HG02870 (cell line): ENCODE results near the gene TSC22D2.

Experiments used
- ATAC-seq: cut with Tn5 transposase; IDR thresholded peaks from one replicate; pipeline ENCODE4 v1.9.1; 2021; ENCODE audit warnings: mild to moderate bottlenecking, moderate library complexity; ENCODE audit not compliant: unreplicated experiment

The TSC22D2 gene

DNA sequence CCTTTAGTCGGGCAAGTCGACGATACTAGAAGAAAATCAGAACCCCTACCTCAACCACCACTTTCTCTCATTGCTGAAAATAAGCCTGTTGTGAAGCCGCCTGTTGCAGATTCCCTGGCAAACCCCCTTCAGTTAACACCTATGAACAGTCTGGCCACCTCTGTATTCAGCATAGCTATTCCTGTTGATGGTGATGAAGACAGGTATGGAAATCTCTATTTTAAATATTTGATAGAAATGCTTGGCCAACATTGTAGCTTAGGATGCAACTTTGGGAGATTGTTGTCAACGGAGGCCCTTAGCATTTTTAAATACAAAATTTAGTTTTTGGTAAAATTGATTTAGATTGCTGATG lies 3.0 kb downstream of the TSC22D2 start:
- ATAC-seq, result no peak

DNA sequence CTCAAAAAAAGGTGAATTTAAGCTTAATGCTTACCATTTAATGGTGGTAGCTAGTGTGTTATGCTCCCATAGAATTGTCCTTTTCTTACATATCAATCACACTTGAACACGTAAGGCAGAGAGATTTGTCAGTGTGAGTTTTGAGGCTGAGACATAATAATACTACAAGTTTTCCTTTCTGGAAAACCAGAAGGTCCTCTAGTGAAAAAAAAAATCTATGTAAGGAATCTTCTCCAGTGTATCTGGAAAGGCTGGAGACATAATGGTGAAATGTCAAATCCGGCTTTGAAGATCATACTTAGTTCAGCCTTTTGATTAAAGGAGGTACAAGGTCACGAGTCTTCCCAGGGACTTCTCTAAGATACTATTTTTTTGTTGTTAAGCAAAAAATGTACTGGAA lies 3.4 kb downstream of the TSC22D2 start:
- ATAC-seq, result no peak

DNA sequence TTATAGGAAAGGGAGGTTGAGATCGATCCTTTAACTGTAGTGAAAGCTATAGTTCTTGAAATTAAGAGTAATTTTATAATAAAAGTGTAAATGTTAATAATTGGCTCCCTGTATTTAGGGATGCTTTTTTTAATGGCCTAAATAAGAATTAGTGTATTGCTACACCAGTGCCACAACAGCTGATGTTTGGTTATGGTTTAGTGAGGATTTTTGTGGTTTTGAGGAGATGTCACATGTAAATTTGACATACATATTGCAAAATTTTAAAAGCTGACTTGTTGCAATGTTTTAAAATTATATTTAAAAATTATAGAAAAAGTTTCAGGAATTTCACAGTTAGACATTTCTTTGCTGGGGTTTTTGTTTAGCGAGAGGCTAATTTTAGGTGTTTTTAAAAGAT lies 3.9 kb downstream of the TSC22D2 start:
- no peak for ATAC-seq

DNA sequence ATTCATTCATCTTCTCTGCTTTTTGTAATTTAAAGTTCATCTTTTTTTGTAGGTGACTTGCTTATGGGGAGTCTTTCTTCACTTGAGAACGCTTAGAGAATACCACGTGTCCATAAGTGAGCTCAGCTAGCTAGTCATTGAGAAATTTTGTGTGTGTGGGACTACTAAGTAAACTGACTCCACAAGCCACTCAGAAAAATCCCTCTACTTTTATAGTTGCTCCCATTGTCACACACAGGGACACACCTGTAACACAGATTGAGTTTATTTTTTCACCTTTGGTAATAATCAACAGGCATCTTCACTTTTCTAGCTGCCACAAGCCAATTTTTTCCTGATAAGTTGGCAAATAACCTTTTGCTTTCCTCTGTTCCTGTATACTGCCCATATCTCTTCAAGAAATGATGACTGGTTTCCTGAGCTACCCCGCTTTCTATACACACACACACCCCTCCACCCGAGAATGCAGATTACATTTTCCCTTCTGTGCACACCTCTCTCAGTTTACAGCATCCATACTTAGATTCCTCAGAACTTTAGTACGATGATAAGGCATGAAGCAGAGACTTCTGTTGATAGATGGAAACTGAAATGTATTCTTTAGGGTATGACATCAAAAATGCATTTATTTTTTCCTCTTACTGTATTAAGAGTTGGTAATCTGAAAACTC lies 4.6 kb downstream of the TSC22D2 start:
- ATAC-seq, result no peak

DNA sequence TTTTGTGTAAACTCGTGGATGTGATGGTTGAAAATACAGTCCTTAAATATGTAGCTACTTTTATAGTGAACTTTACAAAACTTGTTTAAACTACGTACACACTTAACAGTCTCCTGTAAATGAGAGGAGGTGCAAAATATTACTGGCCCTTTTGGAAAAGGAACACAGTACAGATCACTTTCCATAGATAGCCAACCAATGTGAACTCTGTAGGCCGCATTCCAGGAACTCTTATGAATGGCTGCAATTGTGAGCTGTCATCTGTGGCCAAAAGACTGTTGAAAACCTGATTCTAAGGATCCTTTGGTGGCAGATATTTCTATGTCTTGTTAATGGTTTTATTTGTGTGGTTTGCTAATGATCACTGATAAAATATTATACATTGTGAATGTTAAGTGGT lies 6.2 kb downstream of the TSC22D2 start:
- ATAC-seq, result no peak

DNA sequence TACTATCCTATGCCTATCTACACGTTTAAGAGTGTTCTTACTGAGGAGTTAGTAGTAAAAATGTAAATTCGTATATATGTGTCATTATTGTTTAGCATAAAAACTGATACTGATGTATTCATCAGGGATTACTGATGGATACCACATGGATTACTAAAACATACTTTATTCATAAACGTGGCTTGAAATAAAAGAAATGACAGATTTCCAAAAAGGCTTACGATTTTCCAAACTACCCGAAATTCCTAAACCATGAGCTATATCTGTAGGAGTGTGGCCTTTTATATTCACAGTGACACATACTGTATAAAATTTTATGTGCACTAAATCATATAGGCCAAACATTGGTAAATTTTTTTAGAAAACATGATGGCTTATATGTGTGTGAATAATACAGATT lies 6.9 kb downstream of the TSC22D2 start:
- ATAC-seq, result no peak

DNA sequence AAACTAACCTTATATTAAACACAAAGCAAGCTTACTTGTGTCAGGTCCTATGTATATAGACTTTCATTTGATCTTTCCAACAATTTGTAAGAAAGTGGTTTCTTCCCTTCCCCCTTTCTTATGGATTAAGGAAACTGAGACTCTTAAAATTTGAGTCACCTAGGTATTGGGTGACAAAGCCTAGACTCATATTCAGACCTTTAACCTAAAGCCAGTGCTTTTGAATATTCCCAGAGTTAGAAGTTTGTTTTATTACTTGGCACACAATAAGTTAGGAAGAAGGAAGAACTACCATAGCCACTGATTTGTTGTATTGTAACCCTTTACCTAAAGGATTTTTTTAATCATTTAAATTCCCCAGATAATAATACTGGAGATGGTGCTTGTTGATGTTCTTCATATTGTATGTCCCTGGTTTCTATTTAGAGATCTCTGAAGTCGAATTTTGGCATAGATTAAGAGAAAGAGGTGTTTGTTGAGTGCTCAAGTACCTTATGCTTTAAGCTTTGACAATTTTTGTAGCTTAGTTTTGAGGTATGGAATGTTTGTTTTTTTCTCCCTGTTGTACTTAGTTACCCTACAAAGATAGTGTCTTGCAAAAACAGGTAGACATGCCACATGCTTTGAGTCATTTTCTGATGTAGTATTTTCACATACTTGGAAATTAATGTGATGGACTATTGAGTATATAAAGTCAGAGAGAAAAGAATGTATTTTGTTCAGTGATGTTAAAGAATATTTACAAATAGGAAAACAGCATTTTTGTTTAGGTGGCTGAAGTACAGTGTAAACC lies 11.2 kb downstream of the TSC22D2 start:
- no peak for ATAC-seq

DNA sequence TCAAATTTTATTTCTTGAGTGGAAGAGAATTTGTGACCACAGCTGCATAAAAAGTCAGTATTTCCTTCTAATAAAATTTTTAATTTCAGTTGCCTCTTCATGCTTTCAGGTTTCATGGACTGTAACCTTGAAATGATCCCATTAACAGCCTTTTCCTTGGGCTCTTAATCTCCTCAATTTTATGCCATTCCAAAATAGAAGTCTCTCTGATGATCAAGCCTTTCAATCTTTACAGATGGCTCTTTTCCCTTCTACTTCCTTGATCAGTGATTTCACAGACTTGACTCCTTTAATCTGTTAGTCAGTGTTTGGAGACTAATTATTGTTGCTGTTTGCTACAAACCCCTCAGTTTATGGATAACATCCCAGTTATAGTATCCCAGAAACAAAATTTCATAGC lies 11.9 kb downstream of the TSC22D2 start:
- ATAC-seq, result no peak

DNA sequence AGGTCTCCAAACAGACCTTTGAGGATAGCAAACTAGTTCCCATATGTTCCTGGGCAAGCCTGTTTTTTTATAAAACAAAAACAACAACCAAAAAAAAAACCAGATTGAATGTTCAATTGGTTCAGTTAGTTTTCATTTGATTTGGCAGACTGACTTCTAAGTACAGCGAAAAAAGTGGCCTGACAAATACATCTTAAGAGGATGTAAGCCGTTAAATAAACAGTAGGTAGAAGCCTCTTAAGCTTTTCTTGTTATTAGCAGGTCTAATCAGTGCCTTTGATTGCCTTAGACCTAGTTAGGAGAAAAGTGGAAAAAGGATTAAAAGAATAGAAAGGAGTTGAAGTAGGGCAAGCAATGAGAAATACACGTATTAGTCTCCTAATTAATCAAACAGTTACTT lies 13.2 kb downstream of the TSC22D2 start:
- no peak for ATAC-seq

DNA sequence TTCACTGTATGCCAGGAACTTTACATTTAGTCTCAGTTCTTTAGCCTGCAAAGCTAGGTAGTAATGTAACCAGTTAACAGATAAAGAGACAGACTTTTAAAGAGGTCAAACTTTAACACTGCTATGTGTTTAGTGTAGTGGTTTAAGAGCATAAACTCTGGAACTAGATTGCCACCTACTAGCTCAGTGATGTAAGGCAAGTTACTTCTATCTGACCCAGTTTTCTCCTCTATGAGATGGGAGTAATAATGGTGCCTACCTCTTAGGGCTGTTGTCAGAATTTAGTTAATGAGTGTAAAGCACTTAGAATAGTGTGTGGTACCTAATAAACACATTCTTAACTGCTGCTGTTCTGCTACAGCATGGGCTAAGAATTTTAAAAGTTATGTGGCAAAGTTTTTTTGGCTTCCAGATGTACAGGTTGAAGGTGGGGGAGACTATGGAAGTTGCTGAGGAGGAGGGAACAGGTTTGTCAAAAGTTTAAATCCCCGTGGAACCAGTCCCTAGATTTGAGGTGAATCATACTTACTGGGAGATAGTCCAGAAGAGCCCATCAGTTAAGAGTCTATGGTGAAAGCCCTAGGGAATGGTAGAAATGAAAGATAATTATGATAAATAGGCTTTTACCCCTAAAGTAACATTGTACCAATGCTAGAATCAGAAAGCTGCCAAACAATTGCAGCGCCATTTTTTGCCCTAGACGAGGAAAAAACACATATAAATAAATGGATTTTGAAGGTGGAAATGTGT lies 13.9 kb downstream of the TSC22D2 start:
- ATAC-seq, result no peak

DNA sequence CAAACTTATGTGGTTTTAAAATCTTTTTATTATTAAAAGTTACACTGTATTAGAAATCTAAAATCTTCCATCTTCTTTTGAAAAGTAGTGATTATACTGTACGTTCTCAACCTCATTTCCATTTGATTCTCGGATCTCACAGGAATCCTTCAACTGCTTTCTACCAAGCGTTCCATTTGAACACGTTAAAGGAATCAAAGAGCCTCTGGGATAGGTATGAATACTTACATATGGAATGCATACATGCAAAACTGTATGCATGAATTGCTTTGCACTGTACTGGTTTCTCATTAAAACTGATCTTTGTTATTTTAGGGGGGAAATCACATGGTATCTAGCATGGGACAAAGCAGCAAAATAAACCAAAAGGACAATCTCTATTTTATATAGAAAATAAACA lies 14.8 kb downstream of the TSC22D2 start:
- ATAC-seq, result no peak

DNA sequence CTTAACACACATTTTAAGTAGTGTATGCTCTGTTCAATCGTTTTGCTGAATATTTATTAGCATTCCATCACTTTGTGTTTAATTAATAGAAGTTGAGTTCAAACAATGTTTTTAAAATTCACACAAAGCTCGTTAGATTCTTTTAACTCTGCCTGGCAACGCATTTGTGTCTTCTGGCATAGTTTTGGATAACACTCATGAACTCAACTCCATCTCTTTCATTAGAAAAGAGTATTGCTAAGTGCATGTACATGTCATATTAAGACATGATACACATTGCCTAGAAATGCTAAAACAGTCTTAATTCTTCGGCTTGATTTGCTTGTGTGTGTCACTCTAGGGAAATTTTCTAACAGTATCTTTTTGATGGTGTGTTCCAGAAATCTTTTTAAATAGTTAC lies 15.7 kb downstream of the TSC22D2 start:
- no peak for ATAC-seq

DNA sequence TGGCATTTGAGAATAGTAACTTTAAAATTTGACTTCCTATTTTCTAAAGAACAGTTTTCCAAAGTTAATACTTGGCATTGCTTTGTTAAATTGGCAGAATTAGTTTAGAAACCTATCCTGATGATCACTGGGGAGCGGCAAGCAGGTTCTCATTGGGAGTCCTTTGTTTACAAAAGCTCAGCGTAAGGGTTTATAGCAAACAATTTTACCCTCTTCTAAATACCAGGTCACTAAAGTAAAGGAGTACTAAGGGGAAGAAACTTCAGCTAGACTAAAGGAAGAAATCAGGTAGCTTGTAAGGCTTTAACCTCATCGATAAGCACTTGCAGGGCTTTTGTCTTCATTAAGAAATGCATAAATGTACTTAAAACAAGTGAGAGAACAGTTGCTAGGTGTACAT lies 18.2 kb downstream of the TSC22D2 start:
- no peak for ATAC-seq

DNA sequence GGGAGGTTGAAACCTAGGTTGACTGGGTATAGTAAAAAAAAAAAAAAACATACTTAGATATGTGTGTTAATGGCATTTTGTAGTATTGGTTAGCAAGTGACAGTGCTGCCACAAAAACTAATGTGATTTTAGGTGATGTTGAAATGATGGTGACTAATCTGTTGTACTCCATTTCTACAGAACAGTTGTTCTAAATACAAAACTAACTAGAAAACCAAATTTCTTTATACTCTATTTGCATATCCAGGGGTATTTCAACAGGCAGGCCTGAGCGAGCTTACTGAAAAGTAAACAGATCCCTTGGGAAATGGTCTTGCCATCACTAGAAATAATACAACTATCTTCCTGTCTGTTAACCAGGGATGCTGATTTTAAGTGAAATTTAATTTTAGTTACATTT lies 20.5 kb downstream of the TSC22D2 start:
- ATAC-seq, result no peak

DNA sequence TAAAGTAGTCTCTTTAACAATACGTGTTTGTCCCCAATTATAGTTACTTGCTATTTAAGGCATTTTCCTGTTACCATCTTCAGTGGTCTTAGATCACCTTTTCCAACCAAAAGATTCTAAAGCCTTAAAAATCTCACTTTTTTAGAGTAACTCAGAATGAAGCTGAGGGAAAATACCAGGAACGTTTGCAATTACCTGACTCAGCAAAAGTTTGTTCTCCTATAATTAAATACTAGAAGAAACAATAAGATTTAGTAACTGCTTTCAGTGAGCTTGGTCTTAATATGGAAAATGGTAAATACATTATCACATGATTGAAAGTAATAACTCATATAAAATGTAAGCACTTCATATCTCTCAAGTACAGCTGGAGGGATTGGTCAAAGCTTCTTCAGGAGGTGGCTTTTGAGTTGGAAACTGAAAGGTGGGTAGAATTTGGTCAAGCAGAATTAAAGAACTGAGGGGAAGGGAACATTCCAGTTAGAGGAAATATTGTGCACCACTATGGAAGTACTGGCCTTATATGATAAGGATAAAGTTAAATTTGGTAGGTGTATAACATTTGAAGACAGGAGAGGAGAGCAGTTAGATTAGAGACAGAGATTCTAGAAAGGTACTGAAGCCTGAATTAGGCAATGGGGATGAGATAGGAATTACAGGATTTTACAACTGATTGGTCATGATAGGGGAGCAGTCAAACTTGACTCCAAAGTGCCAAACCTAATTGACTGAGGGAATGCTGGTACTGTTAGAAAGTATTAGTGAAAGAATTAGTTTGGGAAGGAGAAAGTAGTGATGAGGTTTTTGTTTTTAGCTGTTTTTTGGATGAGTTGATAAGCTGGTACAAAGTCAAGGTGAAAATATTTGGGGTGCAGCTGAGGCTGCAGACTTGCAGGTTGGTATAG lies 21.9 kb downstream of the TSC22D2 start:
- no peak for ATAC-seq

DNA sequence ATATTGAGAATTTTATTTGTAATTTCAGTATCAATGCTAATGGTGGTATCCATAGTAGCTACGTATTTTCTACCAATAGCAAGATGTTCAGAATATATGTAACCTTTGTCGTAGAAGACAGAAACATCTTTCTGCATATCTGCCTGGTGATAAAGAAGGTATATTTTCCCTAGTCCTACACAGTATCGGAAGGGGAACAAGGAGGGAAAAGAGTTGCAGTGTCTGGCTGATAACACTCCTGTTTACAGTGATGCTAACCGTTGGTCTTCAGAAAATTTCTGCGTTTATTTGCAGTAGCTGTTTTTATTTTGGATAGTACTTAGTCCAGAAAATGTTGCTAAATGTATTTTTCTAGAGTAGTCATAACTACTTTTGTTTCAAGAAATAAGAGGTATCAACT lies 25.2 kb downstream of the TSC22D2 start:
- no peak for ATAC-seq

DNA sequence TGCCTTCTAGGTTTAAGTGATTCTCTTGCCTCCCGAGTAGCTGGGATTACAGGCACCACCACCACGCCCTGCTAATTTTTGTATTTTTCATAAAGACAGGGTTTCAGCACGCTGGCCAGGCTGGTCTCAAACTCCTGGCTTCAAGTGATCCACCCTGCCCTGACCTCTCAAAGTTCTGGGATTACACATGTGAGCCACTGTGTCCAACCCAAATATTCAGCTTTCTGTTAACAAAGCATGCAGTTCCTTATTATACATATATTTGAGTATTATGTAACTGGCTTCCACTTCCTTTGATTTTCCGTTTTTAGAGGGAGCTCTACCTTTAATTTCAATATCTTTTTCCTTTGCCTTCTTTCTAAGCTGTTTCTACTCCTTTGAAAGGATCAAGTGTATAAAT lies 26.1 kb downstream of the TSC22D2 start:
- no peak for ATAC-seq

DNA sequence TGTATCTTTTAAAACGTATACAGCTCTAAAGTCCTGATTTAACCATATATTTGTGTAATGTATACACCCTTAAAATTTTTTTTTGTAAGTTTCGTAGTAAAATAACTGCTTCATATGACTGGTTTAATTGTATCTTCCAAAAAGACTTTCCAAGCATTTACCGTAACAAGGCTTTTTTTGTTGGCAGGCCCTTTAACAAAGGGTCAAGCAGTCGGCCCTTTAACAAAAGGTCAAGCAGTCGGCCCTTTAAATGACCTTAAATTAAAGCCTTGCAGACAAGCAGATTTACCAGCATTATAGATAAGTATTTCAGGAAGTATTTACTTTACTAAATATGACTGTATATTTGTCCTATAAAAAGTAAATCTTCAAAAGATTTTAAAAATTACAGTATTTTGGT lies 28.1 kb downstream of the TSC22D2 start:
- ATAC-seq, result no peak

DNA sequence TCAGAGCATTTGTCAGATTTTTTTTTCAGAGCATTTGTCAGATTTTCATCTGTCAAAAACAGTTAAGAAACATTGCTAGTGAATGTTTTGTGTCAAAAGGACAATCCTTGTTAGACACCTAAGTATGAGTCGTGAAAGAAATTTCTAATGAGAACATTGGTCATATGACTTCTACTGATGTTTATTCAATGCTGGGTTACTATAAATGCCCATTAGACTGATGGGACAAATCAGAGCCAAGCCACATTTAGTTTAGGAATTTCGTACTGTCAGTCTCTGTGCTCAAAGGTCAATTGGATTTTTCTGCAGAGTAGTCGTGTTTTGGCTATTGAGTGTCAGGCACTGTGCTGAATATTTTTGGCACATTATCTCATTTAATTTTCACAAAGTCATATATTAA lies 31.6 kb downstream of the TSC22D2 start:
- no peak for ATAC-seq

DNA sequence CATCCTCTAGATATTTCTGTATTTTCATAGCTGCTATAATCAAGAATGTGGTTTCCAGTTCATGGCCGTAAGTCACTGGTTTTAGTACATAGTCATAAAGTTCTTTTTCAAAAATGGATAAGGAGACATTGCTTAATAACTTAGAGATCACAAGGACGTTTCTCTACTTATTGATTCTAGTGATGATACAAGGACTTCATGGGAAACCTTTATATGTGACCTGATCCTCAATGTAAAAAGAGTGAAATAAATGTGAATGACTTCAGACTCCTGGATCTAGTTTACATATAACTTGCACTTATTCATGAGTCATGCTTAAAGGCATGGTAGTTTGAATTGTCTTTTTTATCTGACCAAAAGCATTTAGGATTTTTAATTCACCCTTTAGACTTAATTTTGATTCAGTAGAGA lies 35.2 kb downstream of the TSC22D2 start:
- no peak for ATAC-seq

DNA sequence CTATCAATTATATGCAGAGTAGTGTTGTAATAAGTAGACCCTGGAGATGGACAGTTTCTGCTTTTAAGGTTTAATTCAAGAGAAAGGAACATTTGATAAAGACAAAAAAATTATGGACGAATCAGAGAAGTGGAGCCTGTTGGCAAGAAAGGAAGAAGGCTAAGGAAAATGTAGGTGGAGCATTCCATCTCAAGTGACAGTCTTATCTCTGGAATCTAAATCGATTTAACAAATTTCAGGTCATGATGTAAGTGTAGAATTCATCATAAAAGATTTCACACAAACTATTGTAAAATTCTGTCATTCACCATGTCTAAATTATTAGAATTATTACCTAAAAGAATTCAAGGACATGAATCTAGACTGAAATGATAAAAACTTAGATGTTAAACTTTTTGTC lies 36.3 kb downstream of the TSC22D2 start:
- ATAC-seq, result no peak
